MM.1S (cell line): ENCODE measurements around the gene PDXK.

Experiments
- DNase-seq: peaks from one replicate; pipeline ENCODE4 v3.0.0-alpha.2; 2015
- H2AFZ ChIP-seq: fragments of 300-600 bp; sonication (generic); 2 replicates; pipeline ENCODE4 v1.6.0; 2016; ENCODE audit warnings: antibody characterized with exemption, low read length
- H3F3A ChIP-seq: fragments of 300-600 bp; sonication (generic); 2 replicates; pipeline ENCODE4 v1.6.1; 2016; ENCODE audit warnings: mild to moderate bottlenecking, antibody characterized with exemption, low read length, moderate library complexity, mixed read lengths; ENCODE audit not compliant: insufficient read depth
- H3K27ac ChIP-seq: fragments of 300-600 bp; sonication (generic); 2 replicates; pipeline ENCODE4 v1.5.1; 2016; ENCODE audit warnings: mild to moderate bottlenecking, low read length
- H3K27me3 ChIP-seq: fragments of 300-600 bp; sonication (generic); replicated peaks from 2 replicates; pipeline ENCODE4 v1.6.0; 2016; ENCODE audit warnings: low read length; ENCODE audit not compliant: insufficient read depth
- H3K36me3 ChIP-seq: fragments of 300-600 bp; sonication (generic); replicated peaks from 2 replicates; pipeline ENCODE4 v1.6.1; 2016; ENCODE audit warnings: mild to moderate bottlenecking, low read length, mixed read lengths; ENCODE audit not compliant: insufficient read depth
- H3K4me1 ChIP-seq: fragments of 300-600 bp; sonication (generic); 2 replicates; pipeline ENCODE4 v1.6.1; 2016; ENCODE audit warnings: low read length, mixed read lengths
- H3K4me2 ChIP-seq: fragments of 300-600 bp; sonication (generic); 2 replicates; pipeline ENCODE4 v1.6.0; 2016; ENCODE audit warnings: low read depth, low read length
- H3K4me3 ChIP-seq: fragments of 300-600 bp; sonication (generic); 2 replicates; pipeline ENCODE4 v1.5.1; 2016; ENCODE audit warnings: low read length, mixed read lengths
- H3K79me2 ChIP-seq: fragments of 300-600 bp; sonication (generic); 2 replicates; pipeline ENCODE4 v1.6.1; 2016; ENCODE audit warnings: mixed run types, low read length, mixed read lengths
- H3K9ac ChIP-seq: fragments of 300-600 bp; sonication (generic); 2 replicates; pipeline ENCODE4 v1.6.1; 2016; ENCODE audit warnings: low read length, mixed read lengths
- H3K9me2 ChIP-seq: fragments of 300-600 bp; sonication (generic); replicated peaks from 2 replicates; pipeline ENCODE4 v1.6.1; 2016; ENCODE audit warnings: mild to moderate bottlenecking, low read length, mixed read lengths; ENCODE audit not compliant: insufficient read depth
- H3K9me3 ChIP-seq: fragments of 300-600 bp; sonication (generic); replicated peaks from 2 replicates; pipeline ENCODE4 v1.6.1; 2016; ENCODE audit warnings: mild to moderate bottlenecking, low read length, mixed read lengths; ENCODE audit not compliant: insufficient read depth
- H4K20me1 ChIP-seq: fragments of 300-600 bp; sonication (generic); 2 replicates; pipeline ENCODE4 v1.6.1; 2016; ENCODE audit warnings: mild to moderate bottlenecking, low read length, moderate library complexity, mixed read lengths; ENCODE audit not compliant: insufficient read depth
- EZH2 ChIP-seq: fragments of 300-600 bp; sonication (generic); optimal IDR thresholded peaks from 2 replicates; pipeline ENCODE3; 2017; ENCODE audit warnings: low read depth, mild to moderate bottlenecking, antibody characterized with exemption, low read length, mixed read lengths
- EZH2phosphoT487 ChIP-seq: fragments of 300-600 bp; sonication (generic); IDR thresholded peaks from 2 replicates; pipeline ENCODE4 v1.6.1; 2018; ENCODE audit warnings: antibody characterized with exemption, low read length
- TF ChIP-seq, protein P1 (sequence below): fragments of 300-600 bp; sonication (generic); IDR thresholded peaks from 2 replicates; pipeline ENCODE4 v1.5.1; 2016; ENCODE audit warnings: antibody characterized with exemption, low read length, mixed read lengths

The PDXK gene

DNA sequence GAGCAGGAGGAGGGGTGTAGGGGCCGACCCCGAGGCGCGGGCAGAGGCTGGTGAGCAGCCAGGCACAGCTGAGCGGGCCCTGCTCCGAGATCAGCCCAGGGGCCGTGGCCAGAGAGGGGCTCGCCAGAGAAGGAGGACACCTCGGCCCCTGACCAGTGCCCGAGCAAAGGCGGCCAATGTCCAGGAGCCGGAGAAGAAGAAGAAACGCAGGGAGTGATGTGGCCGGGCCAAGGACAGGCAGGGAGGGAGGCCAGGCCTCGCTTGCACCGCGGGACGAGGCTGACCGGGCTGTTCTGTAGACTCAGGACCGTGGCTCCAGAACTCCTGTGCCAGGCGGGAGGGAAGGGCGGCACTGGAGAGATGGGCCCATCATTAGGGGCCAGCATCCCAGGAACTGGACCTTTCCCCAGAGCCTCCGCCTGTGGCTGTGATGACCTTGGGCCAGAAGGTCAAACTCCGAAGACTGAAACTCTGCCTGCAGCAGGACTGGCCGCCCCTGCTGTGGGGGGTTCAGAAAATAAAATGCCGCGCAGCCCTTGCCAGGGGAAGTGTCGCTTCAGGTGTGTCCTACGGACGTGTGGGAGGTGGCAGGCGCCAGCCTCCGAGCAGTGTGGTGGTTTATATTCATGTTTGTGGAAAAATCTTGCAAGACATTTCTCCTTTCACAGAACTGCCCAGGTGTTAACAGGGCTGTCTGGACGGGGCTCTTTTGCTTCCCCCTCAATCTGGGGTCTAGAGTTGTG is 84.8 kb downstream of the PDXK start:
- Histone ChIP-seq H4K20me1 (no peaks in the 10 kb centered on the region), H3K9me3 (no peaks in the 10 kb centered on the region), H2AFZ (no peak overlapping the region), H3K9ac (no peak overlapping the region), H3K79me2 (peaks cover 44% of the 10 kb centered on the region), H3K36me3 (peaks cover 26% of the 10 kb centered on the region), H3K4me2 (no peak overlapping the region), H3K27me3 (no peaks in the 10 kb centered on the region), H3K27ac (no peak overlapping the region), H3K4me3 (no peak overlapping the region), H3F3A (peaks cover 4% of the 10 kb centered on the region; the same call in 1 of the 2 replicates), H3K4me1 (no peaks in the 10 kb centered on the region), H3K9me2 (no peaks in the 10 kb centered on the region)
- no peak for TF ChIP-seq EZH2
- TF ChIP-seq, protein P1, sequence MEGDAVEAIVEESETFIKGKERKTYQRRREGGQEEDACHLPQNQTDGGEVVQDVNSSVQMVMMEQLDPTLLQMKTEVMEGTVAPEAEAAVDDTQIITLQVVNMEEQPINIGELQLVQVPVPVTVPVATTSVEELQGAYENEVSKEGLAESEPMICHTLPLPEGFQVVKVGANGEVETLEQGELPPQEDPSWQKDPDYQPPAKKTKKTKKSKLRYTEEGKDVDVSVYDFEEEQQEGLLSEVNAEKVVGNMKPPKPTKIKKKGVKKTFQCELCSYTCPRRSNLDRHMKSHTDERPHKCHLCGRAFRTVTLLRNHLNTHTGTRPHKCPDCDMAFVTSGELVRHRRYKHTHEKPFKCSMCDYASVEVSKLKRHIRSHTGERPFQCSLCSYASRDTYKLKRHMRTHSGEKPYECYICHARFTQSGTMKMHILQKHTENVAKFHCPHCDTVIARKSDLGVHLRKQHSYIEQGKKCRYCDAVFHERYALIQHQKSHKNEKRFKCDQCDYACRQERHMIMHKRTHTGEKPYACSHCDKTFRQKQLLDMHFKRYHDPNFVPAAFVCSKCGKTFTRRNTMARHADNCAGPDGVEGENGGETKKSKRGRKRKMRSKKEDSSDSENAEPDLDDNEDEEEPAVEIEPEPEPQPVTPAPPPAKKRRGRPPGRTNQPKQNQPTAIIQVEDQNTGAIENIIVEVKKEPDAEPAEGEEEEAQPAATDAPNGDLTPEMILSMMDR = no peak
- no peak for TF ChIP-seq EZH2phosphoT487
- no peak for DNase-seq

DNA sequence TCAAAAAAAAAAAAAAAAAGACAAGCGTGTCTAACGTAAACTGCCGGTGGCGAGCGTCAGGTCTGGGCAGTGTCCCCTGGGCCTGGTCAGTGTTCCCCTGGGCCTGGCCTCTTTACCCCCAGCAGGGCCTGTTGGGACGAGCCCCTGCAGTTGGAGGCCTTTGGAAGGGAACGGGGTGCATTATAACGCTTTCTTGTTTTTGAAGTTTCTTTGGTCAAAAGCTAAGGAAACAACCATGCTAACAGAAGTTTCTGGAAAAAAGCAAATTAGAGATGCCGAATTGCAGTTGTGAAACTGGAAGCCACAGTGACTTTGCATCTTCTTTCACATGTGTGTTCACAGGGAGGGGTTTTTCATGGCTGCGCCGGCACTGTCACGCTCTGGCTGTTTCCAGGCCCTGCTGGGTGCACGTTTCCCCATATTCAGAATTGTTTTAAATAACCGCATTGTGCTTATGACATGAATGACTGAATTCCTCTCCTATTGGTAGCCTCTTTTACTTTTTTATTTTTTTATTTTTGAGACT is 86.4 kb downstream of the PDXK start:
- Histone ChIP-seq H2AFZ (no peak overlapping the region), H3K4me1 (no peaks in the 10 kb centered on the region), H3K9me2 (no peaks in the 10 kb centered on the region), H3K4me3 (no peak overlapping the region), H3K4me2 (no peak overlapping the region), H3K9ac (no peak overlapping the region), H3K79me2 (peaks cover 32% of the 10 kb centered on the region), H3K36me3 (peaks cover 18% of the 10 kb centered on the region), H3K27me3 (no peaks in the 10 kb centered on the region), H3F3A (peaks cover 15% of the 10 kb centered on the region), H3K9me3 (no peaks in the 10 kb centered on the region), H3K27ac (no peak overlapping the region), H4K20me1 (no peaks in the 10 kb centered on the region)
- TF ChIP-seq, protein P1 = no peak
- TF ChIP-seq EZH2 = no peak
- no peak for TF ChIP-seq EZH2phosphoT487
- DNase-seq = no peak

DNA sequence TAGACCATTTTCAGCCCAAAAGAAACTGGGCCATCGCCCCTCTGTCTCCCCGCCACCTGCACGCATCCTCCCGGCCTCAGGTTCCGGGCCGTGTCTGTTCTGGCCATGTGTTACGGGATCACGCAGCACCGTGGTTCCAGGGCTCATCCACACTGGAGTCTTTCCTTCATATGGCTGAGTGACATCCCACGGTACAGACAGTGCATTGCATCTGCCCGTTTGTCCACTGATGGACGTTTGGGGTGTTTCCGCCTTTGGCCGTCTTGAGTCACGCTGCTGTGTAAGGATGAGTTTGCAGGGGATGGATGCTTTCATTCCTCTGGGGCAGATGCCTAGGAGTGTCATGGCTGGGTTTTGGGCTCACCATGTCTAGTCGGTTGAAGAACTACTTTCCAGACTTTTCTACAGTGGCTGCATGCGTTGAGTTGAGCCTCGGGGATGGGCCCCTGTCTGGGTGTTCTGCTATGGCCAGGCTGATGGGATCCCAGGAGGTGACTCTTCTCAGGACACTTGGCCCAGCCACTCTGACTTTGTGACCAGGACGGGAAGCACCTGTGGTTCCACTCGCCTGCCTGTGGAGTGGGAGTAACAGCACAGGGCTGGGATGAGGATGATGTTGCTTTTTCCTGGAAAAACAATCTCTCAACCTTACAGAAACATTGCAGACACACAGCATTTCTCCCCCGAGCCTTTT is 87.2 kb downstream of the PDXK start:
- H2AFZ ChIP-seq = no peak overlapping the region
- peaks cover 15% of the 10 kb centered on the region for H3F3A ChIP-seq
- no peak overlapping the region for H3K27ac ChIP-seq
- TF ChIP-seq EZH2phosphoT487 (no peak), EZH2 (no peak)
- TF ChIP-seq, protein P1 = no peak
- no peaks in the 10 kb centered on the region for H3K27me3 ChIP-seq
- no peaks in the 10 kb centered on the region for H3K9me2 ChIP-seq
- no peaks in the 10 kb centered on the region for H4K20me1 ChIP-seq
- no peaks in the 10 kb centered on the region for H3K9me3 ChIP-seq
- DNase-seq = no peak
- no peak overlapping the region for H3K4me3 ChIP-seq
- peaks cover 12% of the 10 kb centered on the region for H3K36me3 ChIP-seq
- H3K4me1 ChIP-seq = no peaks in the 10 kb centered on the region
- no peak overlapping the region for H3K9ac ChIP-seq
- no peak overlapping the region for H3K4me2 ChIP-seq
- H3K79me2 ChIP-seq = peaks cover 24% of the 10 kb centered on the region; the same call in 1 of the 2 replicates
